ENCODE data around the gene CD96. TPM values are rescaled to one million over a fixed set of nuclear protein-coding genes. Genes with fewer than 3 reads are reported as not detected.

The CD96 gene
- total RNA-seq, 1 experiment from 2014 or later: not detected

DNA sequence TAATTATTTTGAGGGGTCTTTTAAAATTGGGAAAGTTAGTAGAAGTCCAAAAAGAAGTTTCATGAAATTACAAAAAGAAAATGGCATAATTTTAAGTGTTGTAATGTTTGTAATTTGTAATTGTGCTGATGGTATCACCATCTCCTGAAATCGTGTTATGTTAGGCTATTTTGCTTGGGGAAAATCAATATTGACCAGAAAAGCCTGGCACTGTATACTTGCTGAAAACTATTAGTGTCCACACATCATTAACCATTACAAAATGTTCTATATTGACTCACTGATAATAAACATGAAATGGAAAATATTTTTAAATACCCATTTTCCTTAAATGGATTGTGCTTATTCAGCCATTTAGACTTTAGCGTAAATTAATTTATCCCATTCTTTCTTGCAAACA, 93.4 kb downstream of the CD96 start:
- intact Hi-C loops (cut with micrococcal nuclease): no loop called here
- no TSS peak for BruUV-seq (replicated peaks)
- Histone ChIP-seq H3K79me2 (ENCODE audit: low read length) (no peaks in the 10 kb centered on the region), H4K20me1 (ENCODE audit: low read length) (no peaks in the 10 kb centered on the region), H3F3A (ENCODE audit: low read length, unreplicated experiment) (no peaks in the 10 kb centered on the region), H3K27ac (ENCODE audit: low read length) (no peak overlapping the region), H2AFZ (ENCODE audit: low read length) (no peak overlapping the region), H3K9ac (ENCODE audit: low read length) (no peak overlapping the region), H3K27me3 (ENCODE audit: low read length) (no peaks in the 10 kb centered on the region), H3K4me3 (ENCODE audit: low read length) (no peak overlapping the region), H3K36me3 (ENCODE audit: low read depth, low read length) (no peaks in the 10 kb centered on the region), H3K4me2 (ENCODE audit: low read length) (no peak overlapping the region), H3K9me2 (replicated peaks; ENCODE audit: low read length) (no peaks in the 10 kb centered on the region), H3K9me3 (ENCODE audit: low read length) (no peaks in the 10 kb centered on the region), H3K4me1 (ENCODE audit: insufficient read depth, low read length) (no peaks in the 10 kb centered on the region)
- no peak for TF ChIP-seq EZH2 (IDR thresholded peaks at IDR 0.05; ENCODE audit: low read length, unreplicated experiment)
- TF ChIP-seq, protein P1, sequence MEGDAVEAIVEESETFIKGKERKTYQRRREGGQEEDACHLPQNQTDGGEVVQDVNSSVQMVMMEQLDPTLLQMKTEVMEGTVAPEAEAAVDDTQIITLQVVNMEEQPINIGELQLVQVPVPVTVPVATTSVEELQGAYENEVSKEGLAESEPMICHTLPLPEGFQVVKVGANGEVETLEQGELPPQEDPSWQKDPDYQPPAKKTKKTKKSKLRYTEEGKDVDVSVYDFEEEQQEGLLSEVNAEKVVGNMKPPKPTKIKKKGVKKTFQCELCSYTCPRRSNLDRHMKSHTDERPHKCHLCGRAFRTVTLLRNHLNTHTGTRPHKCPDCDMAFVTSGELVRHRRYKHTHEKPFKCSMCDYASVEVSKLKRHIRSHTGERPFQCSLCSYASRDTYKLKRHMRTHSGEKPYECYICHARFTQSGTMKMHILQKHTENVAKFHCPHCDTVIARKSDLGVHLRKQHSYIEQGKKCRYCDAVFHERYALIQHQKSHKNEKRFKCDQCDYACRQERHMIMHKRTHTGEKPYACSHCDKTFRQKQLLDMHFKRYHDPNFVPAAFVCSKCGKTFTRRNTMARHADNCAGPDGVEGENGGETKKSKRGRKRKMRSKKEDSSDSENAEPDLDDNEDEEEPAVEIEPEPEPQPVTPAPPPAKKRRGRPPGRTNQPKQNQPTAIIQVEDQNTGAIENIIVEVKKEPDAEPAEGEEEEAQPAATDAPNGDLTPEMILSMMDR (conservative IDR thresholded peaks at IDR 0.05; ENCODE audit: low read depth, low read length): no peak
- TF ChIP-seq EZH2phosphoT487 (IDR thresholded peaks at IDR 0.05; ENCODE audit: borderline replicate concordance, low read length): no peak
- ChIA-PET POLR2A (ENCODE audit: unreplicated experiment) (no interaction called here), CTCF (no interaction called here)
- DNase-seq (no peak), ATAC-seq (no peak)

DNA sequence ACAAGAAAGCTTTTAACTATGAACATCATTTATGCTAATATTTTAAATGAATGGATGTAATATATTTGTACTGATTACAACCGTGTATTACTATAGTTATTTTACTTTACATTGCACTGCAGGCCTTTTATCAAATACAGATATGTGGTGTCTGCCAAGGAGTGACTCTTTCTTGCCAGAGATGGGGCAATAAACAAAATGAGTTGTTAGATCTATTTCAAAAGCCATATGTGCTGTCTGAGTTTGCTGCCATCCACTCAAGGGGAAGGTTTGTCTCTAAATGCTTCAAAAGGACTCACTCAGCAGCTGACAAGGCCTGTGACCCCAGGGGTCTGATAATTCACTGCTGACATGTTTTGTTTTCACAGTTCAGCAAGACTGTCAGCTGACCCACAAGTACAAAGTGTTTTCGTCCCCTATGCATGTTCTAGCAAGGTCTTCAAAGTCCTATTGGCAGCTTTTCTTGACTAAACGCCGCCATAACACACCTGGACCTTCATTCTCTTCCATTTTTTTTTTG, 94.4 kb downstream of the CD96 start:
- no TSS peak for BruUV-seq (replicated peaks)
- no peaks in the 10 kb centered on the region for H3K9me3 ChIP-seq (ENCODE audit: low read length)
- H3K4me3 ChIP-seq (ENCODE audit: low read length): no peak overlapping the region
- H3K4me1 ChIP-seq (ENCODE audit: insufficient read depth, low read length): no peaks in the 10 kb centered on the region
- intact Hi-C loops (cut with micrococcal nuclease): no loop called here
- TF ChIP-seq EZH2 (IDR thresholded peaks at IDR 0.05; ENCODE audit: low read length, unreplicated experiment): no peak
- TF ChIP-seq, protein P1 (conservative IDR thresholded peaks at IDR 0.05; ENCODE audit: low read depth, low read length): no peak
- no peak for TF ChIP-seq EZH2phosphoT487 (IDR thresholded peaks at IDR 0.05; ENCODE audit: borderline replicate concordance, low read length)
- ChIA-PET CTCF (no interaction called here), POLR2A (ENCODE audit: unreplicated experiment) (no interaction called here)
- no peaks in the 10 kb centered on the region for H3K79me2 ChIP-seq (ENCODE audit: low read length)
- H3K27me3 ChIP-seq (ENCODE audit: low read length): no peaks in the 10 kb centered on the region
- H3K4me2 ChIP-seq (ENCODE audit: low read length): no peak overlapping the region
- H3K27ac ChIP-seq (ENCODE audit: low read length): no peak overlapping the region
- no peak overlapping the region for H2AFZ ChIP-seq (ENCODE audit: low read length)
- H3K9ac ChIP-seq (ENCODE audit: low read length): no peak overlapping the region
- ATAC-seq (no peak), DNase-seq (no peak)
- H3K9me2 ChIP-seq (replicated peaks; ENCODE audit: low read length): no peaks in the 10 kb centered on the region
- no peaks in the 10 kb centered on the region for H4K20me1 ChIP-seq (ENCODE audit: low read length)
- H3F3A ChIP-seq (ENCODE audit: low read length, unreplicated experiment): no peaks in the 10 kb centered on the region
- no peaks in the 10 kb centered on the region for H3K36me3 ChIP-seq (ENCODE audit: low read depth, low read length)

DNA sequence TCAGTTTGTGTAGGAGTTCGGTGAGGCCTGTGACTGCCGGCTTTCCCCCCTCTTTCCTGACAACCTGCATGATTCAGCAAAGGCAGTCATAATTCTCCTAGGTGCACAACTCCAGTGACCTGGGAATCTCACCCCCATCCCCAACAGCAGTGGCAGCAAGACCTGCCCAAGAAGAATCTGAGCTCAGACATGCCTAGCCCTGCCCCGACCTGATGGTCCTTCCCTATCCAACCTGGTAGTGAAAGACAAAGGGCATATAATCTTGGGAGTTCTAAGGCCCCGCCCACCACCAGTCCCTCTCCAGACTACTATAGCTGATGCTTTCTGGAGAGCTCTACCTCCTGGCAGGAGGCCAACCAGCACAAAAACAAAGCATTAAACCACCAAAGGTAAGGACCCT, 97.3 kb downstream of the CD96 start:
- ChIA-PET POLR2A (ENCODE audit: unreplicated experiment) (no interaction called here), CTCF (no interaction called here)
- Histone ChIP-seq H3K9me2 (replicated peaks; ENCODE audit: low read length) (no peaks in the 10 kb centered on the region), H2AFZ (ENCODE audit: low read length) (no peak overlapping the region), H3K4me2 (ENCODE audit: low read length) (no peak overlapping the region), H3K27me3 (ENCODE audit: low read length) (no peaks in the 10 kb centered on the region), H3K27ac (ENCODE audit: low read length) (no peak overlapping the region), H3K9me3 (ENCODE audit: low read length) (no peaks in the 10 kb centered on the region), H3K4me3 (ENCODE audit: low read length) (no peak overlapping the region), H4K20me1 (ENCODE audit: low read length) (no peaks in the 10 kb centered on the region), H3K79me2 (ENCODE audit: low read length) (no peaks in the 10 kb centered on the region), H3F3A (ENCODE audit: low read length, unreplicated experiment) (no peaks in the 10 kb centered on the region), H3K36me3 (ENCODE audit: low read depth, low read length) (no peaks in the 10 kb centered on the region), H3K4me1 (ENCODE audit: insufficient read depth, low read length) (no peaks in the 10 kb centered on the region), H3K9ac (ENCODE audit: low read length) (no peak overlapping the region)
- ATAC-seq: no peak
- DNase-seq: no peak
- TF ChIP-seq, protein P1 (conservative IDR thresholded peaks at IDR 0.05; ENCODE audit: low read depth, low read length): no peak
- no peak for TF ChIP-seq EZH2phosphoT487 (IDR thresholded peaks at IDR 0.05; ENCODE audit: borderline replicate concordance, low read length)
- TF ChIP-seq EZH2 (IDR thresholded peaks at IDR 0.05; ENCODE audit: low read length, unreplicated experiment): no peak
- intact Hi-C loops (cut with micrococcal nuclease): no loop called here
- no TSS peak for BruUV-seq (replicated peaks)
